OCI-LY3 (cell line): ENCODE results near the gene POMGNT2.

Experiments
- EZH2phosphoT487 ChIP-seq: fragments of 200-600 bp; shearing (Covaris generic); IDR thresholded peaks from 2 replicates; pipeline ENCODE4 v1.6.1; 2018; ENCODE audit warnings: antibody characterized with exemption, mixed run types, low read depth
- TF ChIP-seq, protein P1 (sequence below): fragments of 200-600, 300-600 bp; sonication (generic); IDR thresholded peaks from 2 replicates; pipeline ENCODE4 v1.5.1; 2014; ENCODE audit warnings: antibody characterized with exemption, low read length, low read depth

DNA sequence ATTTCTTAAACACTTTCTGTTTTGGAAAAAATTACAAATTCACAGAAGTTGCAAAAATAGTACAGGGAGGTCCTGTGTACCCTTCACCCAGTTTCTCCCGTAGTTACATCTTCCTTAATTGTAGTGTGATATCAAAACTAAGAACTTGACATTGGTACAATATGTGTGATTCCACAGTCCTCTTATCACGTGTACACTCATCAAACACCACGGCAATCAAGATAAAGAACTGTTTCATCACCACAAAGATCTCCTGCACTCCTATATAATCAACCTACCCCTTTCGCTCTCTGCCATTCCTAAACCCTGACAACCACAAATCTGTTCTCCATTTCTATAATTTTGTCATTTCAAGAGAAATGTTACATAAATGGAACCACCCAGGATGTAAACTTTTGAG lies 31.4 kb downstream of the POMGNT2 start:
- TF ChIP-seq, protein P1, sequence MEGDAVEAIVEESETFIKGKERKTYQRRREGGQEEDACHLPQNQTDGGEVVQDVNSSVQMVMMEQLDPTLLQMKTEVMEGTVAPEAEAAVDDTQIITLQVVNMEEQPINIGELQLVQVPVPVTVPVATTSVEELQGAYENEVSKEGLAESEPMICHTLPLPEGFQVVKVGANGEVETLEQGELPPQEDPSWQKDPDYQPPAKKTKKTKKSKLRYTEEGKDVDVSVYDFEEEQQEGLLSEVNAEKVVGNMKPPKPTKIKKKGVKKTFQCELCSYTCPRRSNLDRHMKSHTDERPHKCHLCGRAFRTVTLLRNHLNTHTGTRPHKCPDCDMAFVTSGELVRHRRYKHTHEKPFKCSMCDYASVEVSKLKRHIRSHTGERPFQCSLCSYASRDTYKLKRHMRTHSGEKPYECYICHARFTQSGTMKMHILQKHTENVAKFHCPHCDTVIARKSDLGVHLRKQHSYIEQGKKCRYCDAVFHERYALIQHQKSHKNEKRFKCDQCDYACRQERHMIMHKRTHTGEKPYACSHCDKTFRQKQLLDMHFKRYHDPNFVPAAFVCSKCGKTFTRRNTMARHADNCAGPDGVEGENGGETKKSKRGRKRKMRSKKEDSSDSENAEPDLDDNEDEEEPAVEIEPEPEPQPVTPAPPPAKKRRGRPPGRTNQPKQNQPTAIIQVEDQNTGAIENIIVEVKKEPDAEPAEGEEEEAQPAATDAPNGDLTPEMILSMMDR, result no peak
- TF ChIP-seq EZH2phosphoT487, result no peak
